ENCODE results near the gene FSTL4.

FSTL4 gene

DNA sequence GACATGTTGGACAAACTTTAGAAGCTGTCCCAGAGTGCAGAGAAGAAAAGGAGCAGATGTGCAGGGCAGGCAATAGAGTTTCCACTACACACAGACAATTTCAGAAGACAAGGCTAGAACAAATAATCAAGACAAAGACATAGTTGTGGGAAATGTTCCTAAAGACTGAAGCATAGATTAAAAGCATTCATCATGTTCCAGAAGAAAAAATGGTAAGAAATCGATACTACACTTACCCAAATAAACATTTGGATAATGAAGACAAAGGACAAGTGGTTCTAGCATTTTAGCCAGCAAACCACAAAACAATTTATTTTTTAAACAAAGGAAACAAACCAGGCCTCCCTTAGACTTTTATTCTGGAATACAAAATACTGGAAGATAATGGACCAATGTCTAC, 97.9 kb downstream of the FSTL4 start:
- DNase-seq (no peak), ATAC-seq (no peak)

DNA sequence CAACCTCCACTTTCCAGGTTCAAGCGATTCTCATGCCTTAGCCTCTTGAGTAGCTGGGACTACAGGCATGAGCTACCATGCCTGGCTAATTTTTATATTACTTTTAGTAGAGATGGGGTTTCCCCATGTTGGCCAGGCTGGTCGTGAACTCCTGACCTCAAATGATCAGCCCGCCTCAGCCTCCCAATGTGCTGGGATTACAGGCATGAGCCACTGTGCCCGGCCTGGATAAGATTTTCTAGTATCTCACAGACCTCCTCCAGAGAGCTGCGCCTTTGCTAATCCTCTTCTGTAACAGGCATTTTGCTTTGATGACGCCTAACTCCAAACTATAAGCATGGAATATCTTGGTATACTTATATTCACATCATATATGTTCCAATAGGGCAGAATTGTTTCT, 99.4 kb downstream of the FSTL4 start:
- no peak for DNase-seq
- no peak for ATAC-seq

DNA sequence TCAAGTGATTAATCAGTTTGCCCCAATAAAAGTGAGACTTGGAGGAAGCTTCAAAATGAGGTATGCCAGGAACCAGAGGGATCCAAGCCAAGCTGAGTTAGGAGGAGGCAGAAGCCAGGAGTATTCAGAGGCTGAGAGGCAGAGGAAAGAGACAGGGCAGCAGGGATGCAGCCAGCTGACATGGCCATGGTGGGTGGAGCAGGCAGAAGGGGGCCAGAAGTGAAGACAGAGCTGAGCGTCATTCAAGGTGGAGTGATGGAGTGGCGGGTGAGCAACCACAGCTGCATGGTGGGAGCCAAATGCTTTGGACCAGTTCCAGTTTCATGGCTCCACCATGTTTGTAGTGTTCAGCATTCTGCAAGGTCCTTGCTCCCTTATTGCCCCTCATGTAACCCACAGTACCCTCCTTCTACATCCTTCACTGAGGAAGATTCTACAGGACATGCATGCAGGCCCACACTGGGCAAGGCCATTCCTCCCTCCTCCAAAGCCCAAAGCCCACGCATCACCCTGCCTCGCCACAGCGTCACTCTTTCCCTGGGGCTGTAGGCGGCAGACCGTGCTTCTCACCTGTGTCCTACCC, 100.6 kb downstream of the FSTL4 start:
- no peak for ATAC-seq
- DNase-seq = no peak

DNA sequence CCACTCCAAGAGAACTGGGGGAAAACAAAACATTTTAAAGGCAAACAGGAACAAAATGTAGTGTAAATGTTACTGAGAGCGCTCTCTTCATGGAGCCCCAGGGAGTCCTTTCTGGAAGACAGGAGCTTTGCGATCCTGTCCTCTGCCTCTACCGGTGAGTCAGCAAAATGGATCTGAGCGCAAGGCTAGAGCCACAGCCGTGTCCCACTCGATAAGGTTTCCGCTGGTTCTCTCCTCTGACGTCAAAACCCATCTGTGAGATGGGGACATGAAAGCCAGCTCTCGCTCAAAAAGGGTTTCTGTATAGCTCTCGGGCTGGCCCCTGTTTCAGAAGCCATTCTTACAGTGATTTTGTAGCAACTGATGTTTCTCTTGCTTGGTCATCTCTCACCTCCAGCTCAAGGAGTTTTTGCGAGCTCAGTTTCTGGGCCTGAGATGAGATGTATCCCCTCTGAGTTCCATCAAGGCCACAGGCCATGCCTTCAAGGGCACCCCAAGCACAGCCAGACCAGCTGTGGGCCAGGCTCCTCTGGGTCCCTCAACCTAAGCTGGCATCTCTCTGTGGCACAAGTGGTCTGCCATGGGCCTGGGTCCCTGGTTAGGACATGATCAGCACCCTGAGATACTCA, 101.6 kb downstream of the FSTL4 start:
- ATAC-seq (no peak), DNase-seq (no peak)

DNA sequence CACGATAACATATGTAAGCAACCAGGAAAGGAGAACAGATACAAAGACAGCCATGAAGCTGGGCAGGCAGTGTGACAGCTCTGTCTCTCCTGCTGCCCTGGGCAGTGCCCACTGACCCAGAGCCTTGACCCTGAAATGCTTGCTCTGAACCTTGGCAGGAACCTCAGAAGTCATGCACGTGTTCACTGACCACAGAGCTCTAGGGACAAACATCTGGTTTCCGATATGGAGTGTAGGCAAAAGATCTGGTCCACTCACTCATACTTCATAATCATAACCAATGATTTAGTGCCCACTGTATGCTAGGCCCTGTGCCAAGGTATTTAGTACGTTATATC, 102.6 kb downstream of the FSTL4 start:
- DNase-seq = no peak
- no peak for ATAC-seq

DNA sequence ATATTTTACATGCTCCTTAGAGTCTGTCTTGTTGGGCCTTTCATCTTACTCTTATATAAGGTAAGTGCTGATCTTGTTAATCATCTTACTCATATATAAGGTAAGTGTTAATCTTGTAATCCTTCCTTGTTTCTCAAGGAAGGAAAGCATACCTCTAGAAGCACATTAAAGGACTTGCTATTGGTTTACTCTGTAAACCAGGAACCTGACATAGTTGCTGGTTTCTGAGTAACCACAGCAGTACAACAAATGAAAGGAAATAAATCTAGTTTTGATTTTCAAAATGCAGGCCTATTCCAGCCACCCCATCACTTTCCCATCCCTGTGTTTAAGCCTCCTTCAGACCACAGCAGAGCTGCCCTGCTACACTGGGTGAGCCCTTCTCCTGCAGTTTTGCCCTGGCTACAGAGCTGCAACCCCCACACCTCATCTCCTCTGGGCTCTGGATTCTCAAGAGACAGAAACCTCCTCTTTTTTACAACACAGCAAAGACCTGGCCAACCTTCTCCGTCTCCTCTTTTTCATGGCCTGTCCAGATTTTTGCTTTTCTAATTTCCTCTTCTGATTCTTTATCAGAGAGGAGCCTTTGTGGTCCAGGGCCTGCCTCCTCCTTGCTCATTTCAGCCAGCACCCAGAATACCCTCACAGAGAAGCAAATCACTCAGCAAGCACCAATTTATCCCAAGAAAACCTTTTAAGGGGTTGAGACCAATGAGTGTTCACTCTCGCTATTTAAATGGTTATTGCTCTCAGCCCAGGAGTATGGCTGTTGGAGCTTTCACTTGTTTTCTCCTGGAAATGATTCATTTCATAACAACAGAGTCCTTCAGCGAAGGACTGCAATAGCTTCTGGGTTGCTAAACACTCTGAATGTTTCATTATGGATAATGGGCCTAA, 103.2 kb downstream of the FSTL4 start:
- DNase-seq = no peak
- no peak for ATAC-seq

DNA sequence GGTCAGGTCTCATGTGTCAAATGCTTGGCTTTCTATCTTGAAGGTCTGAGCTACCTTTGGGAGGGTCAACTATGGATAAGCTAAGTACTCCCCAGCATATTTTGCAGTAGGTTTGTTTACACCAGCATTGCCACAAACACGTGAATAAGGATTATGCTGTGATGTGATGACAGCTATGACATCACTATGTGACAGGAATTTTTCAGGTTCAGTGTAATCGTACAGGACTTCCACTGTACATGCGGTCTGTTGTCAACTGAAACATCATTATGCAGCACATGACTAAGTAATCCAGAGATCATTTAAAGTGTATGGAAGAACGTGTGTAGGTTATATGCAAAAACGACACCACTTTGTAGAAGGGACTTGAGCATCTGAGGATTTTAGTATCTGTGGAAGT, 104.0 kb downstream of the FSTL4 start:
- ATAC-seq (no peak), DNase-seq (no peak)

DNA sequence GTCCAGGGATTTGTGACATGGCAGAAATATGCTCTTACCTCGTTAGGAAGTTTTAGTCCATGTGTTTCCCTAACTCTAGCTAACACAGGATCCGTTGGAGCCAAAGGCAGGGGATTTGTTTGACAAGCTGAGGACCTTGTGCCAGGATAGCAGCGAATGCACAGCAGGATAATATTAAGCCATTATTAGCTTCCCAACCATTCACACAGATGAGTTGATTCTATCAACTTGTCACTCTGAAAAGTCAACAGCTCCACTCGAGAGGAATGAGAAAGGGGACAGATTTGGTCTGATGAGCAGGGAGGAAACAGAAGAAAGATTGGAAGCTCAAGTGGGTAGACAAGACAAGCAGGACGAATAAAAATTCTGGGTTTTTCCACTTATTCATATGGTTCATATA, 106.2 kb downstream of the FSTL4 start:
- ATAC-seq (no peak), DNase-seq (no peak)

DNA sequence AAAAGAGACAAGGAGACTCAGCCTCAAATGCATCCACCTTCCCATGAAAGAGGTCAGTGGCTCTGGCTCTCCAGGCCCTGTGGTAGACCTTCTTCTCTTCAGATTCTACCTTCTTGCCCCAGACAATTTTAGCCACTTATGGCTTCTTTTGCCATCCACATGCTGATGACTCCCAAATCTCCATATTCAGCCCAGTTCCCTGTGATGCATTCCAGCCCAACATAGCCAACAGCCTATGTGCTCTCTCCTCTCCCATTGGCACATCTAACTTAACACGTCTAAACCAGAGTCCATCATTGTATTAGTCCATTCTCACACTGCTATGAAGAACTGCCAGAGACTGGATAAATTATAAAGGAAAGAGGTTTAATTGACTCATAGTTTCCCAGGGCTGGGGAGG, 108.8 kb downstream of the FSTL4 start:
- no peak for DNase-seq
- ATAC-seq = no peak

DNA sequence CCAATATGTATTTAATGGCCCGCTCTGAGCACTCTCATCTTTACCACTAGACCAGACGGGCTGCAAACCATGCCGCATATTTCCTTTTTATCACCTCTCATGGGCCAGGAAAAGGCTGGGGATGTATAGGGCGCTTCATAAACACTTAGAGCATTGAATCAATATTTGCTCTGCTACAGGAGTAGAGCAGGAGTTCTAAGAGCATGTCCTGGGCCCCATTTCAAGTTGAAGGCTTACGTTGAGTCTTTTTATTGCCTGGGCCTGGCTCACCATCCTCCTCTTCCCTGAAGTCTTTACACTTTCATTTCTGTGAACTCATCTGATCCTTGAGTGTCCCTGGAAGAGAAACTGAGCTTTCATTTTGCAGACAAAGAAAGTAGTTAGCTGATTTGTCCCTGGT, 112.4 kb downstream of the FSTL4 start:
- DNase-seq = no peak
- ATAC-seq = no peak

DNA sequence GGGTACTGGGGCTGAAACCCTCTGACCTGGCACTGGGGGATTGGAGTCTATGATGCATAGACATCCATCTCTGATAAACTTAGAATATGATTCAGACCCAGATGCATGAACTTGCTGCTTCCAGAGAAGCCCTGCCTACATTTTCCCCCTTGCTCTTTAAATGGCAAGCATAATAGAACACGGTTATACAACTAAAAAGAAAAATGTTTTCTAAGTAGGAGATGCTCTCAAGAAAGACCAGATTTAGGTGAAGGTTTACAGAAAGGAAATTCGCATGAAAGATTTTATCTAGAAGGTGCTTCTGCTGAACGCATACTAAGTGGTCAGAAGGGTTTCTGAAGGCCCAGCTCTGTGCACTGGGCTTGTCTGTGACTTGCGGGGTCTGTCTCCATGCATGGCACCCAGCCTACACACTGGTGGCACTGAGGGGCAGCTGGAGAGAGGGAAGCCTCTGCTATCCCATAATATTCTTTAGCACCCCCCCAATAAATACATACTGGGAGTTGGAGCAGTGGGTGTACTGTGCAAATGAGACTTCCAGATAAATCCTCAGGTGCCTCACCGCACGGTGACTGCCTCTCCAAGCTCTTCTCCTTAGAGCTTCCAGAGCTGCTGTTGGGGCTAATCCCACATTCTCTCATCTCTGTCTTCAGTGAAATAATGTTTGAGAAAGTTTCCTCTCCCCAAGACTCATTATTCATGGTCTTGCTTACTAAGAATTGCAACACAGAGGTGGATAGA, 114.6 kb downstream of the FSTL4 start:
- DNase-seq (no peak), ATAC-seq (no peak)

DNA sequence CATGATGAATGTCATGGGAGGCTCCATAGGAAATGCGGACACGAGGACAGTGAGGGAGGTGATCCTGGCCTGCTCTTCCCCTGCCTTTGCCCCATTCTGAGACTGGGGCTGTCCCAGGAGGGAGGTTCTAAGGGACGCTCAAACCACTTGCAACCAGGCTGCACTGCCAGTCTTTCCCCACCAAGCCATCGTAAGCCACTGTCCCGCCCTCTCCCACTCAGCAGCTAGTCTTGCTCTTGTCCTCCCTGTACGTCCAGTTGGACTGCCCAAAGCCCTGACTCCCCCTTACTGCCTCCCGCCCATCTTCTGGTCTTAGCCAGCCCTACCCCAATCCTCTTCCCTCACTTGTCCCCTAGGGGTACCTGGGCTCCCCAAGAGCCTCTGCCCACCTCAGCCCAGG, 115.7 kb downstream of the FSTL4 start:
- no peak for ATAC-seq
- DNase-seq = no peak

DNA sequence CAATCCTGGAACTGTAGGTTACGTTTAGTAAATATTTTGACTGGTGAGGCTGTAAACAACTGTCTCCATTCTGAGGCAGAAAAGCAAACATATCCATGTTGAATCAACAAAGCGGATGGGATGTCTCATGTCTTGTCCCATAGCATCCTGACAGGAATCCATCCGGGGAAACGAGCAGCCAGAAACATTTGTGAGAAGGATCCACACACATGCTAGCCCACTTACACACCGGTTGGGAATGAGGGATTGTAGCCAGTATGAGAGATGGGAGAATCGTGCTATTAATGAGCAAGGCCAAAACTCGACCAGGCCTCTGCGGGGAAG, 117.5 kb downstream of the FSTL4 start:
- DNase-seq (no peak), ATAC-seq (no peak)

DNA sequence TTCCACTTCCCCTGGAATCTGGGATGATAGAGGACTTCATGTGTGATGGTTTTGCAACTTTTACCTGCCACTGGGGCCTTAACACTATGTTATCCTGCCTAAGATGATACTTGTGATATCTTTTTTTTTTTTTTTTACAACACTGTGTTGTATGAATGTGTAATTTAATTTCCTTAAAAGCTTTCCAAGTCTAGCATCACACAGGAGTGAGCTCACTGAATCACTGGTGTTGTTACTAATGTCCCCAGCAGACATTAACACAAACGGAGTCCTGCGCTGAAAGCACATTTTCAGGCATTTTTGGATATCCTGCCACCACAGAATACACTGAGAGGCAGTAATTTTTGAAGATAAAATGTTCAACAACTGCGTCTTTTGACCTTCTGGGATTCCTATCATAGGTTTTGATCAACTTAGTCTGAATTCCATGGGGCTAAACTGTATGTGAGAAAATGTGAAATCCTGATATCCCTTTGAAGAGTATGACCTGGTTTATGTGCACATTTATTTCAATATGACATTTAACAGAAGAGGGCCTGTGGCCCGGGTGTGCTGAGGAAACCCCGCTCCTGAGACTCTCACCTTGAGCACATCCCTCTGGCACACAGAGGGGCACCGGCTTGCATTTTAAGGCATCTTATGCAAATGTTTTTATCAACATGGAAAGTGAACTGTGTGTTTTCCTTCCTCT, 118.0 kb downstream of the FSTL4 start:
- DNase-seq (no peak), ATAC-seq (no peak)

DNA sequence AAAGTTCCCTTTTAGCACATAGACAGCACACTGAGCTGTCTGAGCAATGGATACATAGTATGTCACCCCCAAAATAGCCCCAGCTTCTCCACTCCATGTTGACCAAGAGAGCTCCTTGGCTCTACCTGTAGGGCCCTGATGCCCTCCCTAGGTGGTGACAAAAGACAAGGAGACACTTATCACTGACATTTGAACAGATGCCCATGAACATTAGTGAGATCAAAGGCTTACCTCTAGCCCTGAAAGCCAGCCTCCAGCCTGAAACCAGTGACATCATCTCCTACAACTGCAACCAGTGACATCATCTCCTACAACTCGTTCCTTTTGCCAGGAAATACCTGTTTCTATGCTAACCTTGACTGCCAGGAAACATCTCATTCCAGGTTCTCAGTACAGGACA, 122.7 kb downstream of the FSTL4 start:
- ATAC-seq (peak; percentile 80), DNase-seq (peak; percentile 9)

DNA sequence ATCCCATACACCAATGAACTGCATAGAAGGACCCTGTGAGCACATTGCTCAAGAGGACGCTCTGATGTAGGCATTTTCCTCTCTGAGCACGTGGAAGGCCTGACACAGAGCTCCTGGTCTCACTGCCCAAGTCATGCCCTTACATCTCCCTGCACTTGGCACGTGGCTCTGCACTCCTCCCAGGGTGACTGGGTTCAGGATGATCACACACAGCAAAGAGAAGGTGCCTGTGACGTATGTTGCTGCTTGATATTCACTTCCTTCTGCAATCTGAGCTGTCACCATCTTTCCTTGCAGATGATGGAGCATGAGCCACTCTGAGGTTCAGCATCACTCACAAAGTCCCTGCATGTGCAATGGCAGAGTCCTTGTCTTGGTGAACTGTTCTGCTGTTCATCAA, 125.2 kb downstream of the FSTL4 start:
- ATAC-seq (no peak), DNase-seq (no peak)

DNA sequence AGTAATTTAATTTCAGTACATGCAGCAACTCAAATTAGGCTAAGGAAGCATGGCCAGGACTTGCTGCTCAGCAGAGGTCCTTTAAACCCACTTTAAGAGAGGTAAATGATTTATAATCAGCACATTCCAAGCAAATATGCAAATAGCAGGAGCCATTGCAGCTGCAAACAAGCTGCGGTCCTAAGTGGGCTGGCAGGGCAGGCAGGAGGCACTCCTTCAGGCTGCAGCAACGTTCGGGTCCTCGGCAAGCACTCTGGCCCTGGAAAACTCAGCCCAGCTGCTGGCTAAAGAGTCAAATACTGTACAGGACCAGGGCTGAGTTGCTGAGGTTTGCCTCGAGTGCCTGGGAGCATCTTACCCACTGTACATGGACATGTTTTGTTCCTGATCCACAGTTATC, 126.9 kb downstream of the FSTL4 start:
- DNase-seq (no peak), ATAC-seq (no peak)

DNA sequence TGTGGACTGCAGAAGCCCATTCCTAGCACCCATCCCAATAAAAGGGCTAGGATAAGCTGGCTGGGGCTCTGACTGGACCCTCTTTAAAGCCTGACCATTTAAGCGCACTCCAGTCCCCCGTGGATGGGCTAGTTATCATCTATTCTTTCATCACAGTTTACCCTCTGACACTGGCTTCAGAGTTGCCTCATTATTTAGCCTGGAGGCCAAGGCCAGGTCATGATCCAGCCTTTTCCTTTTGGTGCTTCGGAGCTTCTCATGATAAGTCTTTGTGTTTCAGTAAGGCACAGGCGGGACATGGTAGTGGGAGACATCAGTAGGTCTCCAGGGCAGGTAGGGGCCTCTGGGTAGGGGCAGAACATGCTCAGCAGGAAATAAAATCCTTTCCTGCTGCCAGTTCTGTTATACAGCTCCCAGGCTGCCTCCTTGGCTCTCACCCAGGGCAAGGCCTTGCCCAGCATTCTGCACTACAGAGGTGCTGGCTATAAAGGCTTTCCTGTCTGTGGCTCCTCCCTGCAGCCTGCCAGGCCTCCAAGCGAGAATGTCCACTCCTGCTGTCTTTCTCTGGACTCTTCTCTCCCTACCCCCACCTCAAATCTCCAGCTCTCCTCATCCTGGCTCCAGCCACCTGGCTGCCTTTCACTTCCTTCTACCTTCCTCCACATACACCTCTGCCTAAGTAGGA, 128.8 kb downstream of the FSTL4 start:
- DNase-seq (no peak), ATAC-seq (no peak)

DNA sequence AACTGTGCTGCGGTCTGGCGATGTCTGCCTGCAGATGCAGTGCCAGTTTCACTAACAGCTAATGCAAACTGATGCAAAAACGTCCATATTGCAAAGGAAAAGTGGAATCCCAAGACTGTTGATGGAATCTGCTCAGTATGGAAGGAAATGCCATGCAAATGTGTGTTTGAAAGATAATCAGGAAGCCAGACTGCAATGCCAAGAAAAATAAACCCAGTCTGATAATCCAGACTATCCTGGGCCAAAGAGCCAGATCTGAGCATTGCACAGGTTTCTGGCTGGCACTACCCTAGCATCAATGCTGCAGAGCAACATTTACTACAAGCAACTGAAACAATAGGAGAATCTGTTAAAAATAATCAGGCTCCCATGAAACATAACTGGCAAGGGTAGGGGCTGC, 130.3 kb downstream of the FSTL4 start:
- ATAC-seq (no peak), DNase-seq (no peak)

DNA sequence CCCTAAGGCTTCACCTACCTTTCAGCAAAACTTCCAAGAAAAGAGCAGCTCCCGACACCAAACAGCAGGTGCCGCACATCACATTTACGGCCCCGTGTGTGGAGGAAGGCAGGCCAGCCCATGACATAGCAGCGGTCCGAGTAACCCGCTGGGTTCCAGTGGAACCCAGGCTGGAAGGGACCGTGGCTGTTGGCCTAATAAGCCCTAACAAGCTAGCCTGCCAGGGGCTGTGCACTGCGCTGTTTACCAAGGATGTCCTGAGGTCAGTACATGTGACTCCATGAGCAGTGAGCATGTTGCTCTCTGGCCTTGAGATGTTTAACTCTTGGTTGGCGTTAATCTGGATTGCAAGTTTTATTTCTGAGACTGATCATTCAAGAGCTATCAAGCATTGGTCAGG, 131.5 kb downstream of the FSTL4 start:
- no peak for DNase-seq
- ATAC-seq = no peak

DNA sequence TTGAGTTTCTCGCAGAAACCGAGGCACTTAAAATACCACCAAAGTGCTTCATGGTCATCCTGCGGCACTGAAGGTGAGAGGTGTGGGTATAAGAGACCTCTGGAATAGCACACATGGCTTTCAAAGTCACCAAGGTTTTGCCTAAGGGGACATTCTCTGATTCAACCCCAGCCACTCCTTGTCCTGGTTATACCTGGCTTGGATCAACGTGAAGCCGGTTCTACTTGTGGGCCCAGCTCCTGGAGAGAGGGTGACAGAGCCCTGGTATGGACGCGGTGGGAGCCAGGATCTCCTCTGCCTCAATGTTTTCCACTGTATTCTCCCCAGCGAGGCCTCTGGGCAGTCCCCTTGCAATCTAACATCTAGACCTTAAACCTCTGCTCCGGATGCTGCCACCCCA, 132.0 kb downstream of the FSTL4 start:
- DNase-seq = no peak
- ATAC-seq = no peak

Measured in stimulated activated naive CD8-positive, alpha-beta T cell treated with anti-CD3 and anti-CD28 coated beads, Interleukin-15, Interleukin-2, amounts not matched to agents 100 U/mL and 50 U/mL, for 24 hours (primary cell).